ENCODE results near the gene TDRD12.

The TDRD12 gene

DNA sequence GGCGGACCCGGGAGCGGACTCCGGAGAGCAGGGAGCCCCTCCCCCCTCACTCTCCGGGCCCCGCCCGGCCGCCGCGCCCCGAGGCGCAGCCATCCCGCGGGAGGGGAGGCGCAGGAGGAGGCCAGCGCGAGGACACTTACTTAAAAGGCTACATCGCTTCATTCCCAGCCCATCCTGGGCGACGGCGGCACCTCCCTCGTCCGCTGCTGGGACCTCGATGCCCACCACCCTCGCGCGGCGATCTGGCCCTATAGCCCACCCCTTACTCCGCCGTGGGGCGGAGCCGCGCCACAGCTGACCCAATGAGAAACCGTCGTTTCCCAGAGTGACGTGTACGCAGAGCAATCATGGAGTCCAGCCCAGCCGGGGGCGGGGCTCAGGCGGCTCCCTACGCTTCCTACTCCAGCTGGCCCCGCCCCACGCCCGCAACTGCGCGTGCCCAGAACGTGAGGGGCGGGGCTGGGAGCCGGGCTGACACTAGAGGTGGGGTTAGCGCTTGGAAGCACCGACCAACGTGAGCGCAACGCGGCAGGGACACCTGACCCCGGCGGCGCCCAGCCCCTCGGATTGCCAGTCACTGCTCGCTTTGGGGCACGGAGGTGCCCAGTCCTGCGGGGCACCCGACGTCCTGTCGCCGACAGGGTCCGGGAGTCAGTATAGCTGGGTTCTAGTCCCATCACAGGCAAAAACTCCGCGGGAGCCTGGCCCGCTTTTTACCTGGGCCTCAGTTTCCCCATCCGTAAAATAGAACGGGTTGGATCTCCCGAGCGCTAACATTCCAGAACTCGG is 44.4 kb upstream of the TDRD12 start, which contains the start of gene ANKRD27 (continued):
- TF ChIP-seq, protein P1, sequence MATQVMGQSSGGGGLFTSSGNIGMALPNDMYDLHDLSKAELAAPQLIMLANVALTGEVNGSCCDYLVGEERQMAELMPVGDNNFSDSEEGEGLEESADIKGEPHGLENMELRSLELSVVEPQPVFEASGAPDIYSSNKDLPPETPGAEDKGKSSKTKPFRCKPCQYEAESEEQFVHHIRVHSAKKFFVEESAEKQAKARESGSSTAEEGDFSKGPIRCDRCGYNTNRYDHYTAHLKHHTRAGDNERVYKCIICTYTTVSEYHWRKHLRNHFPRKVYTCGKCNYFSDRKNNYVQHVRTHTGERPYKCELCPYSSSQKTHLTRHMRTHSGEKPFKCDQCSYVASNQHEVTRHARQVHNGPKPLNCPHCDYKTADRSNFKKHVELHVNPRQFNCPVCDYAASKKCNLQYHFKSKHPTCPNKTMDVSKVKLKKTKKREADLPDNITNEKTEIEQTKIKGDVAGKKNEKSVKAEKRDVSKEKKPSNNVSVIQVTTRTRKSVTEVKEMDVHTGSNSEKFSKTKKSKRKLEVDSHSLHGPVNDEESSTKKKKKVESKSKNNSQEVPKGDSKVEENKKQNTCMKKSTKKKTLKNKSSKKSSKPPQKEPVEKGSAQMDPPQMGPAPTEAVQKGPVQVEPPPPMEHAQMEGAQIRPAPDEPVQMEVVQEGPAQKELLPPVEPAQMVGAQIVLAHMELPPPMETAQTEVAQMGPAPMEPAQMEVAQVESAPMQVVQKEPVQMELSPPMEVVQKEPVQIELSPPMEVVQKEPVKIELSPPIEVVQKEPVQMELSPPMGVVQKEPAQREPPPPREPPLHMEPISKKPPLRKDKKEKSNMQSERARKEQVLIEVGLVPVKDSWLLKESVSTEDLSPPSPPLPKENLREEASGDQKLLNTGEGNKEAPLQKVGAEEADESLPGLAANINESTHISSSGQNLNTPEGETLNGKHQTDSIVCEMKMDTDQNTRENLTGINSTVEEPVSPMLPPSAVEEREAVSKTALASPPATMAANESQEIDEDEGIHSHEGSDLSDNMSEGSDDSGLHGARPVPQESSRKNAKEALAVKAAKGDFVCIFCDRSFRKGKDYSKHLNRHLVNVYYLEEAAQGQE (tag by site-specific recombination; IDR thresholded peaks at IDR 0.05): peak; percentile 52; the same call in 1 of the 2 replicates
- TF ChIP-seq KLF17 (tag by site-specific recombination; IDR thresholded peaks at IDR 0.05): peak; percentile 33
- TF ChIP-seq ZNF473 (tag by site-specific recombination; IDR thresholded peaks at IDR 0.05): no peak
- no peak for TF ChIP-seq ZNF239 (tag by site-specific recombination; IDR thresholded peaks at IDR 0.05)
- no peak for TF ChIP-seq ZFP41 (tag by site-specific recombination; IDR thresholded peaks at IDR 0.05; ENCODE audit: borderline replicate concordance)
- TF ChIP-seq ZNF112 (tag by site-specific recombination; IDR thresholded peaks at IDR 0.05): no peak
- peak; percentile 53 for TF ChIP-seq EGR2 (tag by site-specific recombination; IDR thresholded peaks at IDR 0.05; ENCODE audit: low read depth)
- TF ChIP-seq, protein P2, sequence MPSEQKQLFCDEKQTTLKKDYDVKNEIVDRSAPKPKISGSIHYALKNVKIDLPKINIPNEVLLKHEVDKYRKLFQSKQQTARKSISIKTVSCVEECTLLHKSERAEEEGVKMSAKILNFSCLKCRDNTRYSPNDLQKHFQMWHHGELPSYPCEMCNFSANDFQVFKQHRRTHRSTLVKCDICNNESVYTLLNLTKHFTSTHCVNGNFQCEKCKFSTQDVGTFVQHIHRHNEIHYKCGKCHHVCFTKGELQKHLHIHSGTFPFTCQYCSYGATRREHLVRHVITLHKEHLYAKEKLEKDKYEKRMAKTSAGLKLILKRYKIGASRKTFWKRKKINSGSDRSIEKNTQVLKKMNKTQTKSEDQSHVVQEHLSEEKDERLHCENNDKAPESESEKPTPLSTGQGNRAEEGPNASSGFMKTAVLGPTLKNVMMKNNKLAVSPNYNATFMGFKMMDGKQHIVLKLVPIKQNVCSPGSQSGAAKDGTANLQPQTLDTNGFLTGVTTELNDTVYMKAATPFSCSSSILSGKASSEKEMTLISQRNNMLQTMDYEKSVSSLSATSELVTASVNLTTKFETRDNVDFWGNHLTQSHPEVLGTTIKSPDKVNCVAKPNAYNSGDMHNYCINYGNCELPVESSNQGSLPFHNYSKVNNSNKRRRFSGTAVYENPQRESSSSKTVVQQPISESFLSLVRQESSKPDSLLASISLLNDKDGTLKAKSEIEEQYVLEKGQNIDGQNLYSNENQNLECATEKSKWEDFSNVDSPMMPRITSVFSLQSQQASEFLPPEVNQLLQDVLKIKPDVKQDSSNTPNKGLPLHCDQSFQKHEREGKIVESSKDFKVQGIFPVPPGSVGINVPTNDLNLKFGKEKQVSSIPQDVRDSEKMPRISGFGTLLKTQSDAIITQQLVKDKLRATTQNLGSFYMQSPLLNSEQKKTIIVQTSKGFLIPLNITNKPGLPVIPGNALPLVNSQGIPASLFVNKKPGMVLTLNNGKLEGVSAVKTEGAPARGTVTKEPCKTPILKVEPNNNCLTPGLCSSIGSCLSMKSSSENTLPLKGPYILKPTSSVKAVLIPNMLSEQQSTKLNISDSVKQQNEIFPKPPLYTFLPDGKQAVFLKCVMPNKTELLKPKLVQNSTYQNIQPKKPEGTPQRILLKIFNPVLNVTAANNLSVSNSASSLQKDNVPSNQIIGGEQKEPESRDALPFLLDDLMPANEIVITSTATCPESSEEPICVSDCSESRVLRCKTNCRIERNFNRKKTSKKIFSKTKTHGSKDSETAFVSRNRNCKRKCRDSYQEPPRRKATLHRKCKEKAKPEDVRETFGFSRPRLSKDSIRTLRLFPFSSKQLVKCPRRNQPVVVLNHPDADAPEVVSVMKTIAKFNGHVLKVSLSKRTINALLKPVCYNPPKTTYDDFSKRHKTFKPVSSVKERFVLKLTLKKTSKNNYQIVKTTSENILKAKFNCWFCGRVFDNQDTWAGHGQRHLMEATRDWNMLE (tag by site-specific recombination; conservative IDR thresholded peaks at IDR 0.05; ENCODE audit: low read depth): no peak
- TF ChIP-seq GLI4 (tag by site-specific recombination; IDR thresholded peaks at IDR 0.05): no peak
- TF ChIP-seq ZNF133 (tag by site-specific recombination; IDR thresholded peaks at IDR 0.05): no peak
- TF ChIP-seq ZBTB1 (tag by site-specific recombination; IDR thresholded peaks at IDR 0.05): 0 out of 2 replicates have a peak, but pooled peaks have one; percentile 7
- TF ChIP-seq ZNF354C (tag by site-specific recombination; IDR thresholded peaks at IDR 0.05; ENCODE audit: borderline replicate concordance, low read depth): no peak
- peak; percentile 82 for TF ChIP-seq ZNF324 (tag by site-specific recombination; IDR thresholded peaks at IDR 0.05)
- no peak for TF ChIP-seq ZNF501 (tag by site-specific recombination; IDR thresholded peaks at IDR 0.05)
- peak; percentile 78 for TF ChIP-seq ZIC2 (tag by site-specific recombination; IDR thresholded peaks at IDR 0.05)
- TF ChIP-seq, protein P3, sequence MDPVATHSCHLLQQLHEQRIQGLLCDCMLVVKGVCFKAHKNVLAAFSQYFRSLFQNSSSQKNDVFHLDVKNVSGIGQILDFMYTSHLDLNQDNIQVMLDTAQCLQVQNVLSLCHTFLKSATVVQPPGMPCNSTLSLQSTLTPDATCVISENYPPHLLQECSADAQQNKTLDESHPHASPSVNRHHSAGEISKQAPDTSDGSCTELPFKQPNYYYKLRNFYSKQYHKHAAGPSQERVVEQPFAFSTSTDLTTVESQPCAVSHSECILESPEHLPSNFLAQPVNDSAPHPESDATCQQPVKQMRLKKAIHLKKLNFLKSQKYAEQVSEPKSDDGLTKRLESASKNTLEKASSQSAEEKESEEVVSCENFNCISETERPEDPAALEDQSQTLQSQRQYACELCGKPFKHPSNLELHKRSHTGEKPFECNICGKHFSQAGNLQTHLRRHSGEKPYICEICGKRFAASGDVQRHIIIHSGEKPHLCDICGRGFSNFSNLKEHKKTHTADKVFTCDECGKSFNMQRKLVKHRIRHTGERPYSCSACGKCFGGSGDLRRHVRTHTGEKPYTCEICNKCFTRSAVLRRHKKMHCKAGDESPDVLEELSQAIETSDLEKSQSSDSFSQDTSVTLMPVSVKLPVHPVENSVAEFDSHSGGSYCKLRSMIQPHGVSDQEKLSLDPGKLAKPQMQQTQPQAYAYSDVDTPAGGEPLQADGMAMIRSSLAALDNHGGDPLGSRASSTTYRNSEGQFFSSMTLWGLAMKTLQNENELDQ (tag by site-specific recombination; IDR thresholded peaks at IDR 0.05; ENCODE audit: low read depth): no peak
- peak; percentile 59 for TF ChIP-seq PATZ1 (tag by site-specific recombination; IDR thresholded peaks at IDR 0.05)
- no peak for TF ChIP-seq MEIS1 (CRISPR knock-in tag; IDR thresholded peaks at IDR 0.05; ENCODE audit: borderline replicate concordance)
- no peak for TF ChIP-seq HOXD13 (CRISPR knock-in tag; IDR thresholded peaks at IDR 0.05; ENCODE audit: borderline replicate concordance)
- TF ChIP-seq, protein P4, sequence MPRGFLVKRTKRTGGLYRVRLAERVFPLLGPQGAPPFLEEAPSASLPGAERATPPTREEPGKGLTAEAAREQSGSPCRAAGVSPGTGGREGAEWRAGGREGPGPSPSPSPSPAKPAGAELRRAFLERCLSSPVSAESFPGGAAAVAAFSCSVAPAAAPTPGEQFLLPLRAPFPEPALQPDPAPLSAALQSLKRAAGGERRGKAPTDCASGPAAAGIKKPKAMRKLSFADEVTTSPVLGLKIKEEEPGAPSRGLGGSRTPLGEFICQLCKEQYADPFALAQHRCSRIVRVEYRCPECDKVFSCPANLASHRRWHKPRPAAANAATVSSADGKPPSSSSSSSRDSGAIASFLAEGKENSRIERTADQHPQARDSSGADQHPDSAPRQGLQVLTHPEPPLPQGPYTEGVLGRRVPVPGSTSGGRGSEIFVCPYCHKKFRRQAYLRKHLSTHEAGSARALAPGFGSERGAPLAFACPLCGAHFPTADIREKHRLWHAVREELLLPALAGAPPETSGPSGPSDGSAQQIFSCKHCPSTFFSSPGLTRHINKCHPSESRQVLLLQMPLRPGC (tag by site-specific recombination; IDR thresholded peaks at IDR 0.05): peak; percentile 91
- TF ChIP-seq ZNF211 (tag by site-specific recombination; IDR thresholded peaks at IDR 0.05; ENCODE audit: low read depth): no peak
- peak; percentile 100 for TF ChIP-seq SP2 (tag by site-specific recombination; IDR thresholded peaks at IDR 0.05)
- TF ChIP-seq ZEB2 (tag by site-specific recombination; IDR thresholded peaks at IDR 0.05): peak; percentile 97
- no peak for TF ChIP-seq ZNF624 (tag by site-specific recombination; IDR thresholded peaks at IDR 0.05)
